ENCODE measurements around the gene IGLL5.
A peak's percentile ranks its signal among the peaks of the same experiment; 100 is the strongest.

Gene IGLL5

GRCh38 chr22:22940961-22941605 is 53.5 kb downstream of the IGLL5 start:
- no peaks in the 10 kb centered on the region for H3K4me1 ChIP-seq (ENCODE audit: insufficient read depth, poor library complexity, severe bottlenecking)
- ATAC-seq (ENCODE audit: low read depth) (no peak), DNase-seq (ENCODE audit: low spot score) (peak; percentile 23)
- H3K36me3 ChIP-seq (ENCODE audit: low read depth): no peaks in the 10 kb centered on the region
- H3K4me3 ChIP-seq (ENCODE audit: severe bottlenecking): no peak overlapping the region
- no peaks in the 10 kb centered on the region for H3K27me3 ChIP-seq (ENCODE audit: insufficient read depth, poor library complexity, severe bottlenecking)
- TF ChIP-seq, protein P1, sequence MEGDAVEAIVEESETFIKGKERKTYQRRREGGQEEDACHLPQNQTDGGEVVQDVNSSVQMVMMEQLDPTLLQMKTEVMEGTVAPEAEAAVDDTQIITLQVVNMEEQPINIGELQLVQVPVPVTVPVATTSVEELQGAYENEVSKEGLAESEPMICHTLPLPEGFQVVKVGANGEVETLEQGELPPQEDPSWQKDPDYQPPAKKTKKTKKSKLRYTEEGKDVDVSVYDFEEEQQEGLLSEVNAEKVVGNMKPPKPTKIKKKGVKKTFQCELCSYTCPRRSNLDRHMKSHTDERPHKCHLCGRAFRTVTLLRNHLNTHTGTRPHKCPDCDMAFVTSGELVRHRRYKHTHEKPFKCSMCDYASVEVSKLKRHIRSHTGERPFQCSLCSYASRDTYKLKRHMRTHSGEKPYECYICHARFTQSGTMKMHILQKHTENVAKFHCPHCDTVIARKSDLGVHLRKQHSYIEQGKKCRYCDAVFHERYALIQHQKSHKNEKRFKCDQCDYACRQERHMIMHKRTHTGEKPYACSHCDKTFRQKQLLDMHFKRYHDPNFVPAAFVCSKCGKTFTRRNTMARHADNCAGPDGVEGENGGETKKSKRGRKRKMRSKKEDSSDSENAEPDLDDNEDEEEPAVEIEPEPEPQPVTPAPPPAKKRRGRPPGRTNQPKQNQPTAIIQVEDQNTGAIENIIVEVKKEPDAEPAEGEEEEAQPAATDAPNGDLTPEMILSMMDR (IDR thresholded peaks at IDR 0.05; ENCODE audit: poor library complexity, severe bottlenecking): no peak
- peaks cover 19% of the 10 kb centered on the region for H3K9me3 ChIP-seq (ENCODE audit: severe bottlenecking)
- H3K27ac ChIP-seq (ENCODE audit: poor library complexity, severe bottlenecking): no peak overlapping the region

DNA sequence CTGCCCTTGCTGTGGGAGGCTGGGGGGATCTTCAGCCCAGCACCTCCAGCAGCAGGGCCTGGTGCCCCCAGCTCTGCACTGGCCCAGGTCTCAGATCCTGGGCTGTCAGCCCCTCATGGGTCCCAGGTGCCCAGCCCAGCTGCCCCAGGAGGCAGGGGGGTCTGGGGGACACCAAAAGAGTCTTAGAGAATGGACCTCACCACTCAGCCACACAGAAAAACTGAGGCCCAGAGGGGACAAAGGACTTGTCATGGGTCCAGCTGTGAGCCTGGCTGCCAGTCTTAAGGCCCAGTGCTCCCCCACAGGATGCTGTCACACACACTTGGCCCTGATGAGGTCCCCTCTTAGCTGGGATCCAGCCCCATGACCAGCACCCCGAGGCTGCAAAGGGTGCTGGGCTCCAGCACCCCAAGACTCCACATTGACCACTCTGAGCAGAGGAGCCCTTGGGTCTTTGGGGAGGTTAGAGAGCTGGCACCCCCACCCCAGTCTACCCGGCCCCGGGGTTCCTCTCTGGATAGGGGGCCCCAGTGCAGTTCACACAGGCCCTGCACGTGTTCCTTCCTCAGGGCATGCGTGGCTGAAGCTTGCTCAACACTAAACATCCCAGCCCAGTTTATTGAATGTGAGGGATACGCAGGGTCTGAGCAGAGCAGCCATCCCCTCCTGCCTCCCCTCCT is 54.4 kb downstream of the IGLL5 start:
- no peak for ATAC-seq (ENCODE audit: low read depth)
- no peak overlapping the region for H3K4me3 ChIP-seq (ENCODE audit: severe bottlenecking)
- no peak for DNase-seq (ENCODE audit: low spot score)
- no peaks in the 10 kb centered on the region for H3K4me1 ChIP-seq (ENCODE audit: insufficient read depth, poor library complexity, severe bottlenecking)
- no peaks in the 10 kb centered on the region for H3K36me3 ChIP-seq (ENCODE audit: low read depth)
- TF ChIP-seq, protein P1 (IDR thresholded peaks at IDR 0.05; ENCODE audit: poor library complexity, severe bottlenecking): no peak
- H3K27ac ChIP-seq (ENCODE audit: poor library complexity, severe bottlenecking): no peak overlapping the region
- no peaks in the 10 kb centered on the region for H3K27me3 ChIP-seq (ENCODE audit: insufficient read depth, poor library complexity, severe bottlenecking)
- H3K9me3 ChIP-seq (ENCODE audit: severe bottlenecking): peaks cover 14% of the 10 kb centered on the region

DNA sequence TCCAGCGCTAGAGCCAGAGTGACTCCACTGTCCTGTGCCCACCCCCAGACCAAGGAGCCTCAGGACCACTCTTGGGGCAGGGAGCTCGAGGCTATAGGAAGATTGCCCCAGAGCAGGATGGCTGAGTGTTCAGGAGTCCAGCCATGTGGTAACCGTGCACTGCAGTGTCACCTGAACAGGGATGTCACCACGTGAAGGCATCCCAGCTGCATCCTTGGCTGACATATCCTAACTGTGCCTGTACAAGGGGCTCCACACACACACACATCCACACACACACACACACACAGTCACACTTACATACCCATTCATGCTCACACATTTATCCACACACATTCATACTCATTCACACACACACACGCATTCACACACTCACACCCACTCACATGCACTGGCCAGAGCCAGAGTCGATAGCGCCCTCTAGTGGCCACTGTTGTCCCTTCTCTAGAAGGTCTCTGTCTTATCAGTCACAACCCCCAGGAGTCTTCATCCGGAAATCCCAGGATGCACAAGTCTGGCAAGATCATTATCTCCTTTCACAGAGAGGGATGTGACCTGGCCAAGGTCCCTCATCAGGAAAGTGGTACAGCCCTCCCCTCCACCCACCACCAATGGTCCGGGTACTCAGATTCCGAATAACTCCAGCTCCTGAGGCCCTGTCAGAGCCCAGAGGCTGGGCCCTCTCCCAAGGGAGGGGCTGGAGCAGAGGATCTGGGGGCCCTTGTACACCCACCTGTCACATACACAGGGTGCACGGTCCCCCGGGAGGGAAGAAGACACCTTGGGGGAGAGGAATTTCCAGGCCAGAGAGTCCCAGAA is 55.1 kb downstream of the IGLL5 start:
- TF ChIP-seq, protein P1 (IDR thresholded peaks at IDR 0.05; ENCODE audit: poor library complexity, severe bottlenecking): peak; percentile 49
- DNase-seq (ENCODE audit: low spot score) (peak; percentile 44), ATAC-seq (ENCODE audit: low read depth) (peak; percentile 68; the same call in 2 of the 3 replicates)
- H3K9me3 ChIP-seq (ENCODE audit: severe bottlenecking): peaks cover 11% of the 10 kb centered on the region
- no peak overlapping the region for H3K27ac ChIP-seq (ENCODE audit: poor library complexity, severe bottlenecking)
- H3K27me3 ChIP-seq (ENCODE audit: insufficient read depth, poor library complexity, severe bottlenecking): no peaks in the 10 kb centered on the region
- H3K4me1 ChIP-seq (ENCODE audit: insufficient read depth, poor library complexity, severe bottlenecking): no peaks in the 10 kb centered on the region
- H3K4me3 ChIP-seq (ENCODE audit: severe bottlenecking): no peak overlapping the region
- H3K36me3 ChIP-seq (ENCODE audit: low read depth): no peaks in the 10 kb centered on the region

DNA sequence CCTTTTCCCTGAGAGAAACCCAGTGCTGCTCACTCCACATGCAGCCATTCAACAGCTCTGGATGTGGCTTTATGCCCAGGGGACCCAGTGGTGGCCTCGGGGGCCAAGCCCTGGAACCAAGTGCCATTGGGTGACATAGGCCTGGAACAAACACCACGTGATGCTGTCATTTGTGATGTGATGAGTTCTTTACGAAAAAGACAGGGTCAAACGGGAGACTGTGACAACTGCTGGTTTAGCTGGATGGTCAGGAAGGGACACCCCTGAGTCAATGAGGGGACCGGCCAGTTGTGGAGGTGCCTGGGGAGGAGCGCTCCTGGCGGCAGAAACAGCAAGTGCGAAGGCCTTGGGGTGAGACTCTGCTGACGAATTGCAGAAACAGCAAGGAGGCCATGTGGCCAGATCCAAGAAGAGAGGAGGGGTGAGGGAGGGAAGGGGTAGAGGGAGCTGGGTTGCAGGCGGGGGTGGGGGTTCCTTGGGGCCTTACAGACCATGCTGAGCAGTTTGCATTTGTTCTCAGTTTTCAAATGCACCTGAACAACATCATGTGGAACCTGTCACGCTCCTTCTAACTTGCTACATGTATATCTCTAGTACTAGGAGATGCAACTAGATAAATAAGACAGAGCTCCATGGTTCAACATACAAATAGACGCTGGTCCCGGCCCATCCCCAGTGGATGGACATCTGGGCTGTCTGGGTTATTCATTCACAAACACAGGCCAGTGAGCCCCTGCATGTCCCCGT is 56.1 kb downstream of the IGLL5 start:
- no peak overlapping the region for H3K27ac ChIP-seq (ENCODE audit: poor library complexity, severe bottlenecking)

More for the DNA sequence above, 56.1 kb downstream of the IGLL5 start:
- Histone ChIP-seq H3K36me3 (ENCODE audit: low read depth) (no peaks in the 10 kb centered on the region), H3K27me3 (ENCODE audit: insufficient read depth, poor library complexity, severe bottlenecking) (no peaks in the 10 kb centered on the region), H3K4me3 (ENCODE audit: severe bottlenecking) (no peak overlapping the region), H3K9me3 (ENCODE audit: severe bottlenecking) (peaks cover 11% of the 10 kb centered on the region), H3K4me1 (ENCODE audit: insufficient read depth, poor library complexity, severe bottlenecking) (no peaks in the 10 kb centered on the region)
- DNase-seq (ENCODE audit: low spot score): no peak
- ATAC-seq (ENCODE audit: low read depth): no peak
- TF ChIP-seq, protein P1 (IDR thresholded peaks at IDR 0.05; ENCODE audit: poor library complexity, severe bottlenecking): no peak

Measured in RWPE2 (cell line).